CD4-positive, alpha-beta T cell (primary cell): ENCODE results near the gene LAG3. TPM values are rescaled to one million over a fixed set of nuclear protein-coding genes. Genes with fewer than 3 reads are reported as not detected.

Source experiments
- ATAC-seq: fragments of 200-7000 bp; cut with Tn5 transposase; one replicate; pipeline ENCODE4 v1.10.0; 2022; ENCODE audit warnings: mild to moderate bottlenecking; ENCODE audit not compliant: poor library complexity
- CTCF ChIA-PET: fragments of 350-600 bp; sonication (Branson Sonifier 250); formaldehyde crosslinking; loops from one replicate; lab custom pipeline; 2021; ENCODE audit warnings: antibody characterized with exemption, inconsistent platforms; lab: Charles Lee
- POLR2A ChIA-PET: fragments of 350-600 bp; sonication (Branson Sonifier 250); formaldehyde crosslinking; loops from one replicate; lab custom pipeline; 2021; ENCODE audit warnings: antibody characterized with exemption, inconsistent platforms; lab: Charles Lee
- DNase-seq, 14 experiments: peaks; one replicate each; pipeline ENCODE4 v3.0.0-alpha.2; 2013 to 2020; ENCODE audit warnings: mixed read lengths in 2 of 14
- H3K27ac ChIP-seq, 2 donors: one replicate each; pipeline versions ENCODE4 v1.5.1 to v1.7.0; 2013; ENCODE audit warnings: low read length in 2 of 2, low read depth in 1 of 2, mild to moderate bottlenecking in 1 of 2
- H3K27me3 ChIP-seq, 2 experiments: 1 replicate in 1 of 2; 2 replicates in 1 of 2; pipeline versions ENCODE4 v1.6.1 to v1.7.0; 2013; ENCODE audit warnings: low read length in 2 of 2, control low read depth in 1 of 2, mild to moderate bottlenecking in 1 of 2, moderate library complexity in 1 of 2; ENCODE audit not compliant: insufficient read depth in 2 of 2, control insufficient read depth in 1 of 2
- H3K36me3 ChIP-seq: one replicate; pipeline ENCODE4 v1.6.1; 2013; ENCODE audit warnings: low read length, control low read depth; ENCODE audit not compliant: insufficient read depth
- H3K4me1 ChIP-seq: one replicate; pipeline ENCODE4 v1.6.1; 2013; ENCODE audit warnings: low read length, control low read depth; ENCODE audit not compliant: insufficient read depth
- H3K4me3 ChIP-seq: one replicate; pipeline ENCODE4 v1.5.1; 2013; ENCODE audit warnings: mild to moderate bottlenecking, low read length, moderate library complexity
- H3K9me3 ChIP-seq, 2 experiments: 1 replicate in 1 of 2; 2 replicates in 1 of 2; pipeline versions ENCODE4 v1.6.1 to v1.7.0; 2013; ENCODE audit warnings: low read length in 2 of 2, mild to moderate bottlenecking in 2 of 2, control low read depth in 1 of 2, moderate library complexity in 1 of 2; ENCODE audit not compliant: control insufficient read depth in 1 of 2, insufficient read depth in 1 of 2
- H3K27ac Mint-ChIP-seq: one replicate; pipeline ENCODE4 v1.8.0; 2020; ENCODE audit warnings: mixed read lengths
- H3K27me3 Mint-ChIP-seq: one replicate; pipeline ENCODE4 v1.8.0; 2021; ENCODE audit warnings: mixed read lengths
- H3K36me3 Mint-ChIP-seq: one replicate; pipeline ENCODE4 v1.8.0; 2021; ENCODE audit warnings: low read depth, mixed read lengths
- H3K4me1 Mint-ChIP-seq: one replicate; pipeline ENCODE4 v1.8.0; 2021; ENCODE audit warnings: low read depth, mixed read lengths
- H3K4me3 Mint-ChIP-seq: one replicate; pipeline ENCODE4 v1.8.0; 2020; ENCODE audit warnings: mild to moderate bottlenecking, mixed read lengths
- H3K9me3 Mint-ChIP-seq: one replicate; pipeline ENCODE4 v1.8.0; 2020; ENCODE audit warnings: mixed read lengths
- CTCF ChIP-seq: fragments of 200-600 bp; IDR thresholded peaks from one replicate; pipeline ENCODE4 v1.8.0; 2022; ENCODE audit warnings: antibody characterized with exemption, mild to moderate bottlenecking
- intact Hi-C, 2 experiments: fragments of 100-400 bp; cut with DNase I in 1 of 2; cut with micrococcal nuclease in 1 of 2; formaldehyde crosslinking; loops; one replicate each; pipeline versions ENCODE4 v1.15.1 to v1.9.0; 2023 to 2025; cut with DNase I, micrococcal nuclease
- total RNA-seq, 174 experiments: library from RNA in 2 of 174; stranded (reverse) in 2 of 174; gene quantifications; one replicate each; pipeline ENCODE4 v1.2.3 and lab custom pipeline; 2021 to 2026

The LAG3 gene
- total RNA-seq, 2 experiments from 2014 or later, result 0.82 to 1.4 TPM

- intact Hi-C loops, result no loop called here
- no peak for ATAC-seq
- H3K4me3 ChIP-seq, result no peak overlapping the region
- Mint-ChIP-seq H3K9me3 (no peaks in the 10 kb centered on the region), H3K27me3 (no peaks in the 10 kb centered on the region), H3K27ac (no peak overlapping the region), H3K4me1 (peaks cover 2% of the 10 kb centered on the region), H3K36me3 (peaks cover under 1% of the 10 kb centered on the region), H3K4me3 (no peak overlapping the region)
- CTCF ChIA-PET, result interaction anchor here (1.0 to 1.8 kb wide), 2 partner anchors 8 to 16 kb away, joined by 3 to 6 read pairs; no protein-coding TSS in a partner anchor
- POLR2A ChIA-PET, result interaction anchor here (0.9 kb wide), 1 partner anchor 21 kb away, joined by 4 read pairs; no protein-coding TSS in a partner anchor
- peaks cover 4% of the 10 kb centered on the region for H3K4me1 ChIP-seq
- no peaks in the 10 kb centered on the region for H3K36me3 ChIP-seq
- DNase-seq, result no peak
- peaks cover 0 to 3% of the 10 kb centered on the region in 2 experiments for H3K27me3 ChIP-seq
- H3K9me3 ChIP-seq, result no peaks in the 10 kb centered on the region
- no peak for TF ChIP-seq CTCF
- no peak overlapping the region for H3K27ac ChIP-seq
Observed at GRCh38 chr12:6758506-6759095, 13.7 kb upstream of the LAG3 start.

- H3K36me3 Mint-ChIP-seq, result no peaks in the 10 kb centered on the region
- TF ChIP-seq CTCF, result no peak
- POLR2A ChIA-PET, result interaction anchor here (0.6 to 0.9 kb wide), 2 partner anchors 20 to 113 kb away, joined by 4 read pairs; no protein-coding TSS in a partner anchor
- Histone ChIP-seq H3K27me3 (peaks cover 0 to 4% of the 10 kb centered on the region in 2 experiments), H3K27ac (no peak overlapping the region), H3K4me3 (no peak overlapping the region), H3K4me1 (peaks cover 10% of the 10 kb centered on the region), H3K36me3 (no peaks in the 10 kb centered on the region), H3K9me3 (no peaks in the 10 kb centered on the region)
- peaks cover 9% of the 10 kb centered on the region for H3K27me3 Mint-ChIP-seq
- H3K4me1 Mint-ChIP-seq, result peaks cover 8% of the 10 kb centered on the region
- H3K9me3 Mint-ChIP-seq, result no peaks in the 10 kb centered on the region
- no peak overlapping the region for H3K4me3 Mint-ChIP-seq
- CTCF ChIA-PET, result interaction anchor here (0.6 to 1.0 kb wide), 3 partner anchors 15 to 75 kb away, joined by 3 to 5 read pairs (median 3); no protein-coding TSS in a partner anchor
- DNase-seq (no peak), ATAC-seq (no peak)
- intact Hi-C loops, result no loop called here
- no peak overlapping the region for H3K27ac Mint-ChIP-seq
Observed at GRCh38 chr12:6759741-6760140, 12.6 kb upstream of the LAG3 start.

- H3K4me1 Mint-ChIP-seq, result peaks cover 30% of the 10 kb centered on the region
- Histone ChIP-seq H3K27ac (no peak overlapping the region), H3K27me3 (peaks cover 22 to 24% of the 10 kb centered on the region in 2 experiments), H3K9me3 (no peaks in the 10 kb centered on the region), H3K36me3 (no peaks in the 10 kb centered on the region), H3K4me3 (no peak overlapping the region), H3K4me1 (peaks cover 34% of the 10 kb centered on the region)
- no peak for TF ChIP-seq CTCF
- intact Hi-C loops, result no loop called here
- H3K27ac Mint-ChIP-seq, result no peak overlapping the region
- no peaks in the 10 kb centered on the region for H3K9me3 Mint-ChIP-seq
- H3K4me3 Mint-ChIP-seq, result no peak overlapping the region
- H3K36me3 Mint-ChIP-seq, result no peaks in the 10 kb centered on the region
- peaks cover 38% of the 10 kb centered on the region for H3K27me3 Mint-ChIP-seq
- ChIA-PET CTCF (interaction anchor here (1.0 kb wide), 2 partner anchors 9 to 15 kb away, joined by 3 read pairs; no protein-coding TSS in a partner anchor), POLR2A (interaction anchor here (0.8 kb wide), 1 partner anchor 11 kb away, joined by 3 read pairs; the partner anchor contains the start of gene MLF2)
- DNase-seq (no peak), ATAC-seq (no peak)
Observed at GRCh38 chr12:6763380-6763779, 8.9 kb upstream of the LAG3 start.
